K562 (cell line): ENCODE data around the gene INSL4. TPM values are rescaled to one million over a fixed set of nuclear protein-coding genes. Genes with fewer than 3 reads are reported as not detected.

ENCODE experiments used
- ATAC-seq: fragments of 200-7000 bp; cut with Tn5 transposase; 3 replicates; pipeline ENCODE4 v1.9.1; 2020; ENCODE audit warnings: moderate library complexity
- BruUV-seq: library from RNA; stranded (reverse); fragments of 400-500 nt; replicated peaks from 2 replicates; lab custom pipeline; 2021; lab: Mats Ljungman, UMichigan
- CTCF ChIA-PET: fragments of 300-600 bp; formaldehyde crosslinking; extraction: SDS; loops from one replicate; lab custom pipeline; 2021; ENCODE audit warnings: low intra/inter-chr PET ratio; lab: Yijun Ruan, JAX
- POLR2A ChIA-PET: fragments of 300-600, 350-650 bp; sonication (Branson Sonifier 250); formaldehyde crosslinking; extraction: SDS; loops from one replicate; lab custom pipeline; 2021; ENCODE audit warnings: antibody characterized with exemption, inconsistent platforms; lab: Yijun Ruan, JAX
- DNase-seq, 4 experiments: peaks; one replicate each; pipeline versions ENCODE4 v3.0.0 to v3.0.0-alpha.2; 2011 to 2018; ENCODE audit warnings: low spot score in 3 of 4, mixed read lengths in 3 of 4; ENCODE audit errors: extremely low read depth in 1 of 4
- FAIRE-seq: peaks from 2 replicates; lab custom pipeline; 2011; peaks lifted over from hg19 to GRCh38; lab: Jason Lieb, UNC
- H2AFZ ChIP-seq: 2 replicates; pipeline ENCODE4 v1.6.0; 2011; ENCODE audit warnings: low read depth, low read length, control low read depth, inconsistent platforms
- H3K27ac ChIP-seq: fragments of 200-600 bp; 3 replicates; pipeline ENCODE4 v1.8.0; 2011; ENCODE audit warnings: low read depth, mild to moderate bottlenecking, control low read depth, inconsistent platforms, low read length, moderate library complexity, mixed read lengths; ENCODE audit errors: extremely low read depth
- H3K27me3 ChIP-seq, 2 experiments: fragments of 300-600 bp in 1 of 2; 2 replicates in 1 of 2; 3 replicates in 1 of 2; pipeline versions ENCODE4 v1.6.0 to v1.8.0; 2011; ENCODE audit warnings: inconsistent platforms in 2 of 2, low read length in 2 of 2, mild to moderate bottlenecking in 1 of 2, mixed read lengths in 1 of 2, moderate library complexity in 1 of 2; ENCODE audit not compliant: control insufficient read depth in 2 of 2, insufficient read depth in 2 of 2
- H3K36me3 ChIP-seq: fragments of 300-600 bp; 3 replicates; pipeline ENCODE4 v1.8.0; 2011; ENCODE audit warnings: mild to moderate bottlenecking, low read length, inconsistent platforms; ENCODE audit not compliant: control insufficient read depth, insufficient read depth
- H3K4me1 ChIP-seq, 2 experiments: fragments of 200-600 bp in 1 of 2; replicated peaks in 1 of 2; 2 replicates in 1 of 2; 3 replicates in 1 of 2; pipeline versions ENCODE4 v1.5.1 to v1.8.0; 2011; ENCODE audit warnings: inconsistent platforms in 2 of 2, low read length in 2 of 2, mild to moderate bottlenecking in 1 of 2, mixed read lengths in 1 of 2, moderate library complexity in 1 of 2; ENCODE audit not compliant: control insufficient read depth in 2 of 2, insufficient read depth in 2 of 2
- H3K4me2 ChIP-seq: 2 replicates; pipeline ENCODE4 v1.6.1; 2011; ENCODE audit warnings: low read length, control low read depth, inconsistent platforms, mixed read lengths; ENCODE audit not compliant: insufficient read depth
- H3K4me3 ChIP-seq: fragments of 200-600 bp; sonication (generic), shearing (Covaris generic); 2 replicates; pipeline ENCODE4 v1.5.1; 2016; ENCODE audit warnings: control low read depth, inconsistent platforms
- H3K79me2 ChIP-seq: fragments of 200-600 bp; 3 replicates; pipeline ENCODE4 v1.8.0; 2011; ENCODE audit warnings: low read length, inconsistent platforms; ENCODE audit not compliant: control insufficient read depth, insufficient read depth
- H3K9ac ChIP-seq, 2 experiments: 2 replicates each; pipeline versions ENCODE4 v1.6.0 to v1.6.1; 2011; ENCODE audit warnings: low read depth in 2 of 2, low read length in 2 of 2, control low read depth in 1 of 2, inconsistent platforms in 1 of 2, mild to moderate bottlenecking in 1 of 2, mixed read lengths in 1 of 2; ENCODE audit not compliant: insufficient read depth in 1 of 2
- H3K9me1 ChIP-seq: one replicate; pipeline ENCODE4 v1.6.0; 2011; ENCODE audit warnings: inconsistent platforms, mild to moderate bottlenecking, low read length, moderate library complexity; ENCODE audit not compliant: control insufficient read depth, insufficient read depth
- H3K9me3 ChIP-seq: replicated peaks from 2 replicates; pipeline ENCODE4 v1.5.1; 2011; ENCODE audit warnings: low read depth, low read length, inconsistent platforms; ENCODE audit not compliant: control insufficient read depth, insufficient read depth
- H4K20me1 ChIP-seq: replicated peaks from 2 replicates; pipeline ENCODE4 v1.6.1; 2011; ENCODE audit warnings: low read length, inconsistent platforms, mixed read lengths; ENCODE audit not compliant: control insufficient read depth, insufficient read depth
- ASH1L ChIP-seq: fragments of 450-650 bp; IDR thresholded peaks from 2 replicates; pipeline ENCODE4 v1.6.1; 2018; ENCODE audit warnings: borderline replicate concordance, mild to moderate bottlenecking, low read depth; ENCODE audit not compliant: partially characterized antibody
- RAD21 ChIP-seq, 2 experiments: fragments of 250-450 bp in 1 of 2; fragments of 450-650 bp in 1 of 2; sonication (Bioruptor Pico) in 1 of 2; formaldehyde crosslinking in 1 of 2; IDR thresholded peaks in 1 of 2; conservative IDR thresholded peaks in 1 of 2; 2 replicates each; pipeline versions ENCODE4 v1.4.0 to v1.8.0; 2020 to 2022; ENCODE audit warnings: mild to moderate bottlenecking in 2 of 2, moderate library complexity in 1 of 2
- RBM34 ChIP-seq: fragments of 200-400 bp; formaldehyde crosslinking; IDR thresholded peaks from 2 replicates; pipeline ENCODE4 v1.6.1; 2018; ENCODE audit warnings: low read length, borderline replicate concordance; ENCODE audit not compliant: insufficient read depth
- TBL1XR1 ChIP-seq, 2 experiments: IDR thresholded peaks; 2 replicates each; pipeline ENCODE4 v1.6.1; 2012; ENCODE audit warnings: improper control_type of control experiment in 2 of 2, low read length in 2 of 2, mild to moderate bottlenecking in 1 of 2
- XRCC4 ChIP-seq: IDR thresholded peaks from one replicate; pipeline ENCODE4 v1.6.1; 2011; ENCODE audit not compliant: insufficient read depth, insufficient read length; ENCODE audit errors: extremely low read depth
- WGBS: fragments of 100-300 bp; shearing (Covaris generic); methylation state at CpG from one replicate; pipeline ENCODE4 v1.1.6; 2016; ENCODE audit warnings: low coverage, mixed read lengths; ENCODE audit not compliant: insufficient coverage; ENCODE audit errors: missing lambda C conversion rate; 5-methylcytosine and 5-hydroxymethylcytosine counted together
- in situ Hi-C: fragments of 300-500 bp; cut with MboI; formaldehyde crosslinking; loops from 4 replicates; pipeline ENCODE4 v1.15.0; 2018; ENCODE audit warnings: inconsistent platforms, mixed read lengths
- intact Hi-C: fragments of 100-400 bp; cut with micrococcal nuclease; formaldehyde crosslinking; loops from 2 replicates; pipeline ENCODE4 v1.14.2; 2022
- polyA plus RNA-seq, 8 experiments: library from polyadenylated mRNA; depleted of rRNA in 4 of 8; stranded (reverse) in 5 of 8; unstranded in 3 of 8; fragments of >200 nt; fragmentation: Nextera tagmentation in 2 of 8; fragmentation: Illumina TruSeq in 1 of 8; extraction: Ambion mirVana in 2 of 8; extraction: Trizol in 1 of 8; gene quantifications; 2 replicates each; pipeline versions ENCODE4 v1.2.1 to v1.2.3, GENCODE V29; 2011 to 2014; ENCODE audit warnings: inconsistent platforms in 1 of 8, missing spikeins in 1 of 8
- total RNA-seq, 7 experiments: library from RNA; depleted of rRNA in 6 of 7; stranded (reverse); fragments of >200 nt in 6 of 7; fragmentation: Illumina TruSeq in 2 of 7; extraction: Trizol in 2 of 7; gene quantifications; 2 replicates each; pipeline versions ENCODE4 v1.2.1 to v1.2.3, GENCODE V29; 2011 to 2021; ENCODE audit warnings: low replicate concordance in 1 of 7
- TF ChIP-seq, protein P1 (sequence below): fragments of 250-450 bp; sonication (Bioruptor Pico); IDR thresholded peaks from 2 replicates; pipeline ENCODE4 v1.4.0; 2020; ENCODE audit warnings: mild to moderate bottlenecking, moderate library complexity
- TF ChIP-seq, protein P2 (sequence below), 2 experiments: fragments of 450-650 bp; formaldehyde crosslinking in 1 of 2; IDR thresholded peaks; 2 replicates each; pipeline versions ENCODE4 v1.4.0 to v1.6.1; 2014 to 2020; ENCODE audit warnings: mild to moderate bottlenecking in 2 of 2, borderline replicate concordance in 1 of 2, low read depth in 1 of 2

Gene INSL4
- total and polyA plus RNA-seq, 9 of the 15 experiments (the other 6 are each of a cell fraction or from before 2014, with no cell fraction given), result not detected

DNA sequence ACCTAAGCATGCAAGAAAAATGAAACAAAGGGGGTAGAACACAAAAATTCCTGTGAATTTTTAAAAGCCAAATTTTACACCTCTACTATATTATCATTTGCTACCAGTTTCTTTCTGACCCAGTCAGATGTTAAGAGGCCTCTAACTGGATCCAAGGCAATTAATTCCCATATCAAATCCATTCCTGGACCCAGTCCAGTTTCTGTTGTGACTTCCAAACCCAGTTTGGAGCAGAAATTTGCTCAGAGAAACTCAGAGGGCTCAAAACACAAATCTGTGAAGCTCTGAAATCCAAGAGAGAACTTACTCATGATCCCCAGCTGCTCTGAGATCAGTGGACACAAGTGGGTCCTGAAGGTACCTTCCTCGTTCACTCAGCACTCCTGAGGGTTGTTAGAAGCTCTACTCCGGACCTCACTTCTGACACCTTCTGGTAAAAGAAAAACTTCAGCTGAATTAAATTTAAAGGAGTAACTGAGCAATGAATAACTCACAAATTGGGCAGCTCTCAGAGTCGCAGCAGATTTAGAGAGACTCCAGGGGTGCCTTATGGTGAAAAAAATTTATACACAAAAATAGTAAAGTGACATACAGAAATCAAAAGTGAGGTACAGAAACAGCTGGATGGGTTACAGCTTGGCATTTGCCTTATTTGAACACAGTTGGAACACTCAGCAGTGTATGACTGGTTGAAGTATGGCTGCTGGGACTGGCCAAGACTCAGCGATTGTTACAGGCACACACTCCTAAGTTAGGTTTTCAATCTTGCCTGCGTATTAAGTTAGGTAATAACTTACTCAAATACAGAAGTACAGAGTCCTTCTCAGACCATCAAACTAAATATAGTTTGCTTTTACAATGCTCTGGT is 32.4 kb downstream of the INSL4 start:
- FAIRE-seq (peak; percentile 11), DNase-seq (peak in 2 of 4 experiments; percentile 5 to 14), ATAC-seq (peak; percentile 64; the same call in 2 of the 3 replicates)
- Histone ChIP-seq H3K9me1 (no peaks in the 10 kb centered on the region), H4K20me1 (no peaks in the 10 kb centered on the region), H3K9me3 (no peaks in the 10 kb centered on the region), H3K4me1 (no peaks in the 10 kb centered on the region), H3K36me3 (no peaks in the 10 kb centered on the region), H2AFZ (no peak overlapping the region), H3K27ac (no peak overlapping the region), H3K4me3 (no peak overlapping the region), H3K9ac (no peak overlapping the region), H3K27me3 (no peaks in the 10 kb centered on the region; a peak in 1 of 5 replicates), H3K4me2 (no peak overlapping the region), H3K79me2 (no peaks in the 10 kb centered on the region)
- POLR2A ChIA-PET, result interaction anchor here (0.6 kb wide), 1 partner anchor 37 kb away, joined by 3 read pairs; no protein-coding TSS in a partner anchor
- intact Hi-C loops, result loop anchor here (1.0 to 10.0 kb wide), 3 partner anchors 77 to 506 kb away; no protein-coding TSS in a partner anchor
- 0% methylated on average over 5 of the region's 5 CpGs for WGBS
- CTCF ChIA-PET, result no interaction called here
- in situ Hi-C loops, result no loop called here
- BruUV-seq, result no TSS peak
- no peak for TF ChIP-seq ASH1L
- TF ChIP-seq RBM34, result no peak
- TF ChIP-seq RAD21 (CRISPR knock-in tag; conservative IDR thresholded peaks at IDR 0.05 in 1 of 2, IDR thresholded peaks at IDR 0.05 in 1 of 2), result peak in 1 of 2 experiments; percentile 32; a peak in 1 of 4 replicates
- TF ChIP-seq TBL1XR1 (IDR thresholded peaks at IDR 0.05; ENCODE audit: low read length in 2 of 2), result no peak
- TF ChIP-seq, protein P1, sequence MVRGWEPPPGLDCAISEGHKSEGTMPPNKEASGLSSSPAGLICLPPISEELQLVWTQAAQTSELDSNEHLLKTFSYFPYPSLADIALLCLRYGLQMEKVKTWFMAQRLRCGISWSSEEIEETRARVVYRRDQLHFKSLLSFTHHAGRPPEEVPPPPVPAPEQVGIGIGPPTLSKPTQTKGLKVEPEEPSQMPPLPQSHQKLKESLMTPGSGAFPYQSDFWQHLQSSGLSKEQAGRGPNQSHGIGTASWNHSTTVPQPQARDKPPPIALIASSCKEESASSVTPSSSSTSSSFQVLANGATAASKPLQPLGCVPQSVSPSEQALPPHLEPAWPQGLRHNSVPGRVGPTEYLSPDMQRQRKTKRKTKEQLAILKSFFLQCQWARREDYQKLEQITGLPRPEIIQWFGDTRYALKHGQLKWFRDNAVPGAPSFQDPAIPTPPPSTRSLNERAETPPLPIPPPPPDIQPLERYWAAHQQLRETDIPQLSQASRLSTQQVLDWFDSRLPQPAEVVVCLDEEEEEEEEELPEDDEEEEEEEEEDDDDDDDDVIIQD (CRISPR knock-in tag), result no peak
- TF ChIP-seq, protein P2, sequence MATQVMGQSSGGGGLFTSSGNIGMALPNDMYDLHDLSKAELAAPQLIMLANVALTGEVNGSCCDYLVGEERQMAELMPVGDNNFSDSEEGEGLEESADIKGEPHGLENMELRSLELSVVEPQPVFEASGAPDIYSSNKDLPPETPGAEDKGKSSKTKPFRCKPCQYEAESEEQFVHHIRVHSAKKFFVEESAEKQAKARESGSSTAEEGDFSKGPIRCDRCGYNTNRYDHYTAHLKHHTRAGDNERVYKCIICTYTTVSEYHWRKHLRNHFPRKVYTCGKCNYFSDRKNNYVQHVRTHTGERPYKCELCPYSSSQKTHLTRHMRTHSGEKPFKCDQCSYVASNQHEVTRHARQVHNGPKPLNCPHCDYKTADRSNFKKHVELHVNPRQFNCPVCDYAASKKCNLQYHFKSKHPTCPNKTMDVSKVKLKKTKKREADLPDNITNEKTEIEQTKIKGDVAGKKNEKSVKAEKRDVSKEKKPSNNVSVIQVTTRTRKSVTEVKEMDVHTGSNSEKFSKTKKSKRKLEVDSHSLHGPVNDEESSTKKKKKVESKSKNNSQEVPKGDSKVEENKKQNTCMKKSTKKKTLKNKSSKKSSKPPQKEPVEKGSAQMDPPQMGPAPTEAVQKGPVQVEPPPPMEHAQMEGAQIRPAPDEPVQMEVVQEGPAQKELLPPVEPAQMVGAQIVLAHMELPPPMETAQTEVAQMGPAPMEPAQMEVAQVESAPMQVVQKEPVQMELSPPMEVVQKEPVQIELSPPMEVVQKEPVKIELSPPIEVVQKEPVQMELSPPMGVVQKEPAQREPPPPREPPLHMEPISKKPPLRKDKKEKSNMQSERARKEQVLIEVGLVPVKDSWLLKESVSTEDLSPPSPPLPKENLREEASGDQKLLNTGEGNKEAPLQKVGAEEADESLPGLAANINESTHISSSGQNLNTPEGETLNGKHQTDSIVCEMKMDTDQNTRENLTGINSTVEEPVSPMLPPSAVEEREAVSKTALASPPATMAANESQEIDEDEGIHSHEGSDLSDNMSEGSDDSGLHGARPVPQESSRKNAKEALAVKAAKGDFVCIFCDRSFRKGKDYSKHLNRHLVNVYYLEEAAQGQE (IDR thresholded peaks at IDR 0.05; ENCODE audit: borderline replicate concordance), result peak; percentile 13; the same call in 1 of the 2 replicates
- TF ChIP-seq, protein P2 (CRISPR knock-in tag; IDR thresholded peaks at IDR 0.05; ENCODE audit: low read depth), result no peak
- no peak for TF ChIP-seq XRCC4
